Mononuclear cell (primary cell): ENCODE data around the gene ADAMTS2. TPM values are rescaled to one million over a fixed set of nuclear protein-coding genes. Genes with fewer than 3 reads are reported as not detected.

Source experiments
- H3K27me3 ChIP-seq: 2 replicates; pipeline ENCODE4 v1.6.0; 2011; ENCODE audit warnings: low read length, control low read depth; ENCODE audit not compliant: insufficient read depth
- H3K4me1 ChIP-seq: 2 replicates; pipeline ENCODE4 v1.5.1; 2011; ENCODE audit warnings: mild to moderate bottlenecking, low read length, control low read depth; ENCODE audit not compliant: insufficient read depth
- H3K4me3 ChIP-seq: 2 replicates; pipeline ENCODE4 v1.5.1; 2011; ENCODE audit warnings: mild to moderate bottlenecking, low read length, moderate library complexity
- H3K9me3 ChIP-seq: 2 replicates; pipeline ENCODE4 v1.5.1; 2011; ENCODE audit warnings: low read depth, mild to moderate bottlenecking, control low read depth, low read length
- total RNA-seq: library from RNA; depleted of rRNA; stranded (reverse); fragments of >200 nt; gene quantifications from one replicate; pipeline ENCODE4 v1.2.3, GENCODE V29; 2012

Gene ADAMTS2
- total RNA-seq, 1 donor = 0.21 TPM

DNA sequence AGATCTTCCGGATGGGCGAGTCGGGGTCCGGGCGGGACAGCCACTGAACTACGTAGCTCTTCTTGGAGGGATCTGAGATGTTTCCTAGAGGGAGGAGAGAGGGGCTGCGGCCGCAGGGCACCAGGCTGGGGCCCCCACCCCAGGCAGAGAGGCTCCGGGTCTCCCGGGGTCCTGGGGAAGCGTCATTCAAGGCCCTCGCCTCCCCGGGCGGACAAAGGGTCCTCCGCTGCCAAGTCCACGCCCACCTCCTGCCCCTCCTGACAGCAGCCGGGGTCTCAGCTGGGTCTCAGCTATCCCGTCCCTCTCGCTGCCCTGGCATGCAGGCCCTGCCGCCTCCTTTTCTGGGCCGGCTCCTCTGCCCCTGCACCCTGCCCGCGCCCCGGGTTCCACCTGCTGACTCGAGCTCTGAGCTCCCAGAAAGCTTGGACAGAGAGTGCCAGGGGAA, 223.6 kb downstream of the ADAMTS2 start:
- no peaks in the 10 kb centered on the region for H3K4me1 ChIP-seq
- H3K27me3 ChIP-seq = no peaks in the 10 kb centered on the region
- no peak overlapping the region for H3K4me3 ChIP-seq
- H3K9me3 ChIP-seq = no peaks in the 10 kb centered on the region

DNA sequence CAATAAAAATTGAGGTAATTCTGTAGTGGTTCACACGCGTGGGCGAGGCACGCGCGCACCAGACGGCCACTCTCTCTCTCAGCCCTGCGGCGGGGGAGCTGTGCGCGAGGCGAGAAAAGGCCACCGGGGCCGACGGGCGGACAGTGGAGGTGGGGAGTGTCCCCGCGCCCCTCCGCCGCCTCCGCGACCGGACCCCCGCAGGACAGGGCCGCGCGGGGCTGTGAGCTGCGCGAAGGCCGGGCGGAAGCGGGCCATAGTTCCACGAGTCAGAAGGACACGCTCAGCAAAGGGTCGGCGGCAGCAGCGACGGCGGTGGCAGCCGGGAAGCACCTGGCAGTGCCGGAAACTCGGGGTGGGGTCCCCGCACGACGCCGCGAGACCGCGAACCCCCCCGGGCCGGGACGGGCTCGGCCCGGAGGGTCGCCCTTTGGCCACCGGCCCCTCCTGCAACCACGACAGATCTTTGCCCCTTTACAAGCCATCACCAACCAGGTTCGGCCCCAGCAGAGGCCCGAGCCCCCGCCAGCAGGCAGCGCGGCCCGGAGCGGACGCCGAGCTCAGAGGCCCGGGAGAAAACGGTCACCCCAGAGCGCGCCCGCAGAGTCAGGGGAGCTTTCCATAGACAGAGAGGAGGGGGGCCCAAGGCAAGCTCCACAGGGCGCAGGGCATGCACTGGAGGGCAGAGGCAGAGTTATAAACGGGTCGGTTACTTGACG, 224.2 kb downstream of the ADAMTS2 start:
- Histone ChIP-seq H3K4me1 (no peaks in the 10 kb centered on the region), H3K4me3 (no peak overlapping the region), H3K9me3 (no peaks in the 10 kb centered on the region), H3K27me3 (no peaks in the 10 kb centered on the region)

GRCh38 chr5:179120421-179120861, 224.8 kb downstream of the ADAMTS2 start:
- Histone ChIP-seq H3K4me3 (no peak overlapping the region), H3K9me3 (no peaks in the 10 kb centered on the region), H3K27me3 (no peaks in the 10 kb centered on the region), H3K4me1 (no peaks in the 10 kb centered on the region)

DNA sequence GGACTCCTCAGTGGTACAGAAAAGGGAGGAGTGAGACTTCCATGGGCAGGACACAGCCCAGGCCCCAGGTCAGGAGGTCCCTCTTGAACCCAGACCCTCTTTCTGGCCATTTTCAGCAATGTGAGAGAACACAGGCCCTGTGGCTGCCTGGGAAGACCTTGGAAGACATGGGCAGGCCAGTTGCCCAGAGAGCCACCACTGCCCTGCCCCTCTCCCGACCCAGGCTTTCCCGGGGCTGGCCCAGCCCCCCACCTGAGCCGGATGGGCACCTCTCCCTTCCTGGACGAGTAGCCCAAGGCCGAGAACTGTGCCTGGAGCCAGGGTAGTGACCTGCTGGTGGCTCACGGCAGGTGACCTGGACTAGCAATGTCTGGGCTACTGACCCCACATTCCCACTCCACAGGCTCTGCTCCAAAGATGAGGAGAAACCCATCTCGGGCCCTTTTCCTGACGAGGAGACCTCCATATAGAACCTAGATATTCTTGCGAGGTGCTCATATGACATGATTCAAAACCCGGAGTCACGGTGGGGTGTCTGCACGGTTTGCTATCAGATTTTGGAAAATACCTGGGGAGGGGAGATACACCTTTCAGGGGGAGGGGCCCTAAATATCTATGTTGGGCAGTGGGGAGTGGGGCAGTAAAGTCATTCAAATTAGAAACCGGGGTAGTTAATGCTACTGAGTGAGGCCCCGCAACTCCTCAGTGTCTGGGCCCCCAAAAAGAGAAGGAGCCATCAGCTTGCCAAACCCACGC, 225.7 kb downstream of the ADAMTS2 start:
- H3K4me1 ChIP-seq = no peaks in the 10 kb centered on the region
- no peak overlapping the region for H3K4me3 ChIP-seq
- no peaks in the 10 kb centered on the region for H3K9me3 ChIP-seq

GRCh38 chr5:179118756-179119414, 226.4 kb downstream of the ADAMTS2 start:
- Histone ChIP-seq H3K27me3 (no peaks in the 10 kb centered on the region), H3K4me3 (no peak overlapping the region), H3K9me3 (no peaks in the 10 kb centered on the region), H3K4me1 (no peaks in the 10 kb centered on the region)

More for the DNA sequence above, 225.7 kb downstream of the ADAMTS2 start:
- no peaks in the 10 kb centered on the region for H3K27me3 ChIP-seq

DNA sequence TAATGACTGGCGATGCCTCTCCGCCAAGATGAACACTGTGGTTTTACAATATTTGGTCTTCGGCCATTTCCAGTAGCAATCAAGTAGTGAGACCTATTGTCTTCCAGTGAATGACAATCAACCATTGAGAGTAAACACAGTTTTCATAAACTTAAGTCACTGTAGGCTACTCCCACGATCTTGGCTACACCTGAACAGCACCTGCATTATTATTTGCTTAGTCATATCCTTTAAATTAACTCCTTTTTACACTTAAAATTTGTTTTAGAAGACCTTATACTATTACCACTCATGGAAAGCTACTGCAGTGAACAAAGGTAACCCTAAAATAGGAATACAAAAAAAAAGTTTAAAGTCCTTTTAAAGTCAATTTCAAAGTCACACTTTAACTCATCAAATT, 226.9 kb downstream of the ADAMTS2 start:
- Histone ChIP-seq H3K4me3 (no peak overlapping the region), H3K27me3 (no peaks in the 10 kb centered on the region), H3K4me1 (no peaks in the 10 kb centered on the region), H3K9me3 (no peaks in the 10 kb centered on the region)

GRCh38 chr5:179115845-179116524, 229.3 kb downstream of the ADAMTS2 start:
- no peak overlapping the region for H3K4me3 ChIP-seq
- H3K9me3 ChIP-seq = no peaks in the 10 kb centered on the region
- no peaks in the 10 kb centered on the region for H3K4me1 ChIP-seq
- H3K27me3 ChIP-seq = no peaks in the 10 kb centered on the region

DNA sequence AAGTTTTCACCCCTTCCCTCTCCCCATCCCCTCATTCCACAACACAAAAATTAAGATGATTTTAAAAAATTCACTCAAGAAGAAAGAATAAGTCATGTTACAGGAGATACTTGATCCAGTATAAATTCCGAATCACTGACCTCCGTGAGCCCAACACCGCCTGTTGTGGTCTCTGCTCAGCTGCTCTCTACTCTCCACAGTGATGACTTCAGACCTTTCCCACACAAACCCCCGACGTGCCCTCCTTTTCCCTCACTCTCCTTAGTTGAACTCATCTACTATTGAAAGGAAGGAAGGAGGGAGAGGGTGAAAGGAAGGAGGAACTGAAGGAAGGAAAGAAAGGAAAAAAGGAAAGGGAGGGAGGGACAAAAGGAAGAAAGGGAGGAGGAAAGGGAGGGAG, 230.0 kb downstream of the ADAMTS2 start:
- Histone ChIP-seq H3K4me1 (no peaks in the 10 kb centered on the region), H3K27me3 (no peaks in the 10 kb centered on the region), H3K9me3 (no peaks in the 10 kb centered on the region), H3K4me3 (no peak overlapping the region)

- Histone ChIP-seq H3K27me3 (no peaks in the 10 kb centered on the region), H3K9me3 (no peaks in the 10 kb centered on the region), H3K4me3 (no peak overlapping the region), H3K4me1 (no peaks in the 10 kb centered on the region)
Measured at GRCh38 chr5:179114756-179115155, 230.5 kb downstream of the ADAMTS2 start.

GRCh38 chr5:179113945-179114641, 231.2 kb downstream of the ADAMTS2 start:
- Histone ChIP-seq H3K4me3 (no peak overlapping the region), H3K4me1 (no peaks in the 10 kb centered on the region), H3K27me3 (no peaks in the 10 kb centered on the region), H3K9me3 (no peaks in the 10 kb centered on the region)

DNA sequence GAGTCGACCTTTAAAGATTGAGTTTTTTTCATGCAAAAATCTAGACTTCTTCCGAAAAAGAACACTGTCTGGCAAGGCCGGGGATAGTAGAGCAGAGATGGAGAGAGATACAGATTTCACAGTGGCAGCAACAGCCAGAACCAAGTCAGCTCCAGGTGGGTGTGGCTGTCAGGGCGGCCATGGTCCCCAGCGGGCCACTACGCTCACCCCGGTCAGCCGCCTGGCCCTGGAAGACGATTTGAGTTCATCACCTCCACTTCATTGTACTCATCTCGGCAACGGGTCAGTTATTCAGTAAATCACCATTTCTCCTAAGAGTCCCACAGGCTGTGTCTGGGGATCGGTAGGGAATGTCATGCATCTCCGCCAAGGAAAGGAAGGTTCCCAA, 232.1 kb downstream of the ADAMTS2 start:
- Histone ChIP-seq H3K4me1 (no peaks in the 10 kb centered on the region), H3K4me3 (no peak overlapping the region), H3K27me3 (no peaks in the 10 kb centered on the region), H3K9me3 (no peaks in the 10 kb centered on the region)

DNA sequence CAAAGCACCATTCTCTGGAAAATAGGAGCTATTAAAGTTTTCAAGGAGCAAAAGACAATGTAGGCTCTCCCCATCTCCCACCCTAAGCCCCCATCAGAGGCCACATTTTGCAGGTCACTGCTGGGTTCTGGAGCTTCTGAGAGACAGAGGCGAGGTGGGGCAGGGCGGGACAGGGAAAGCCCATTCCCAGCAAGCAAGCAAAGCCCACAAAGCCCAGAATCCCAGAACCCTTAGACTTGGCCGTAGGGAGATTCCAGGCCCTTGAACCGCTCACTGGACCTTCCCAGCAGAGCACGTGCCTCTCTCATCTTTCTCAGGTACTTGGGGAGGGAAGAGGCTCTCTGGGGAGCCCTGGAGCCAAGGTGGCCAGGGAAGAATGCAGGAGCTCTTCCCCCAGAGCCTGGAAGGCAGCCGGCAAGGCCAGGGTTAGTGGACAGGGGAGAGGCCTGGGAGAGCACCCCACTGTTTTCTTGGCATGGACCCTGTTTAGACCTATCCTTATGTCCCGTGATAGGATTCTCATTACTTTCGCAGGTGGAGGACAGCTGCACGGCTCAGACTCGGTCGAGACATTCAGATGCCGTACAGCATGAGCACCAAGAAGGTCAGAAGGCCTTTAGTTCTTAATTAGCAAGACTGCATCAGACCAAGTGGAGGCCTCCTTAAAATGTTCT, 232.7 kb downstream of the ADAMTS2 start:
- Histone ChIP-seq H3K9me3 (no peaks in the 10 kb centered on the region), H3K4me1 (no peaks in the 10 kb centered on the region), H3K4me3 (no peak overlapping the region), H3K27me3 (no peaks in the 10 kb centered on the region)

DNA sequence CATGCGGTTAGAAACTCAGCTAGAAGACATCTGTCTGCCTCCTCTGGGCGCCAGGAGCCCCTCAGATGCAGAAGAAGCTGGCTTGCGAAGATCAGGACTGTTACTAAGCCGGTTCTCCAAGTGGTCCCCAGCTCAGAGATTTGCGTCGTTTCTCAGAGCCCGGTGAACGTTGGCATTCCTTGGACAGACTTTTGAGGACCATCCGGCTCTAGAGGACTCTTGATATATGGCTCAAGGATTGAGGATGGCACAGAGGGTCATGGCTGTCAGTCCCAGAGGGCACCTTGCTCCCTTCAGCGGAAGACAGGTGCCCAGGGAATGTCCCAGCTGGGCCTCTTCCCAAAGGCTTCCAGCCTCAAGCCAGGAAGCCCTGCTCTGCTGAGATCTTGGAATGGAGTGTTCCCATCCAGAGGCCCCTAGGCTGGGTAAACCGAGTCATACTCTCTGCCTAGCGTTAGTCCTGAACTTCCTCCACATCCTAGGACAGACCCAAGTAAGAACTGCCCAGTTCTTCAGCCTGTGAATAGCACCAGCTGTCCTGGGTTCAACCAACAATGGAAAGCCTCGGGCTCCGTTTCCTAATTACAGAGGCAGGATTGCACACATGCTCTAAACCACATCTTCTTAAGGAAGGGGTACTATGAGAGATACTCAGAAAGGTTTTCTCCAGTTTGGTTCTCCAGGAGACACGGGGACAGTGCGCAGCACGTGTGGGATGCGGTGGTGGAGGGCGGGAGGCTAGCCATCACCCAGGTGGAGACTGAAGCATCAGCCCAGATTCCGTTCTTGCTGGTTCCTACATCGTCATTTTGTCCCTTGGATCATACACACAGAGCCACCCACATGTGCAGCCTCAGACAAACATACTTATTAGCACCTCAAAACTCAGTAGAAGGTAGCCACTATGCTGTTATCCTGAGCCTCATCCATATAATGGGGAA, 233.7 kb downstream of the ADAMTS2 start:
- Histone ChIP-seq H3K4me1 (no peaks in the 10 kb centered on the region), H3K4me3 (no peak overlapping the region), H3K9me3 (no peaks in the 10 kb centered on the region), H3K27me3 (no peaks in the 10 kb centered on the region)
